Gastrocnemius medialis (tissue), 4 donors: Measurements from ENCODE around the gene TGFBR2. TPM values are rescaled to one million over a fixed set of nuclear protein-coding genes. Genes with fewer than 3 reads are reported as not detected.
A peak's percentile ranks its signal among the peaks of the same experiment; 100 is the strongest.

Experiments used
- ATAC-seq, 2 donors: fragments of 150-250 bp; one replicate each; pipeline ENCODE4 v1.9.1; 2016
- DNase-seq, 2 donors: peaks; one replicate each; pipeline ENCODE4 v3.0.0-alpha.2; 2019
- H3K27ac ChIP-seq, 4 donors: fragments of 200-600 bp; sonication (generic); 1 replicate in 1 of 4; 2 replicates in 3 of 4; pipeline ENCODE4 v1.5.1; 2016 to 2018; ENCODE audit warnings: mild to moderate bottlenecking in 2 of 4, moderate library complexity in 1 of 4
- H3K27me3 ChIP-seq, 3 donors: fragments of 200-600 bp; sonication (generic) in 2 of 3; 1 replicate in 1 of 3; 2 replicates in 2 of 3; pipeline versions ENCODE4 v1.5.1 to v1.6.0; 2016 to 2019; ENCODE audit warnings: mild to moderate bottlenecking in 1 of 3, moderate library complexity in 1 of 3
- H3K36me3 ChIP-seq, 2 donors: fragments of 200-600 bp; sonication (generic) in 1 of 2; one replicate each; pipeline ENCODE4 v1.5.1; 2017 to 2018
- H3K4me1 ChIP-seq, 2 donors: fragments of 200-600 bp; sonication (generic) in 1 of 2; one replicate each; pipeline ENCODE4 v1.5.1; 2016 to 2017; ENCODE audit warnings: mild to moderate bottlenecking in 2 of 2
- H3K4me3 ChIP-seq, 4 donors: fragments of 200-600 bp; sonication (generic) in 3 of 4; 1 replicate in 1 of 4; 2 replicates in 3 of 4; pipeline ENCODE4 v1.5.1; 2016 to 2019; ENCODE audit warnings: mild to moderate bottlenecking in 2 of 4
- H3K9me3 ChIP-seq, 3 donors: fragments of 200-600 bp; sonication (generic) in 2 of 3; 1 replicate in 1 of 3; 2 replicates in 2 of 3; pipeline ENCODE4 v1.5.1; 2016 to 2019
- CTCF ChIP-seq, 5 experiments: fragments of 450-650 bp in 3 of 5; fragments of 200-600 bp in 2 of 5; sonication (generic) in 2 of 5; IDR thresholded peaks in 4 of 5; conservative IDR thresholded peaks in 1 of 5; 1 replicate in 4 of 5; 2 replicates in 1 of 5; pipeline ENCODE4 v1.5.1; 2016 to 2019; ENCODE audit warnings: antibody characterized with exemption in 5 of 5, mild to moderate bottlenecking in 3 of 5, moderate library complexity in 3 of 5
- POLR2A ChIP-seq, 2 donors: fragments of 450-650 bp; IDR thresholded peaks; one replicate each; pipeline ENCODE4 v1.6.1; 2017; ENCODE audit warnings: antibody characterized with exemption in 2 of 2, mild to moderate bottlenecking in 2 of 2, moderate library complexity in 2 of 2
- in situ Hi-C, 4 donors: fragments of 200-750 bp; cut with MboI; loops; one replicate each; pipeline versions ENCODE4 v1.15.0 to v1.8.0; 2017; ENCODE audit warnings: low sequenced_read_pairs in 4 of 4
- intact Hi-C: fragments of 100-400 bp; cut with DNase I; formaldehyde crosslinking; loops from one replicate; pipeline ENCODE4 v1.15.1; 2023; ENCODE audit warnings: low total_unique reads
- total RNA-seq, 4 donors: library from RNA; depleted of rRNA; stranded (reverse); fragments of >200 nt; gene quantifications; one replicate each; pipeline versions ENCODE4 v1.1.0 to v1.2.3, GENCODE V29; 2016

TGFBR2 gene
- total RNA-seq, 4 donors from 2014 or later, result 38.3 to 53.8 (median 47.2) TPM

DNA sequence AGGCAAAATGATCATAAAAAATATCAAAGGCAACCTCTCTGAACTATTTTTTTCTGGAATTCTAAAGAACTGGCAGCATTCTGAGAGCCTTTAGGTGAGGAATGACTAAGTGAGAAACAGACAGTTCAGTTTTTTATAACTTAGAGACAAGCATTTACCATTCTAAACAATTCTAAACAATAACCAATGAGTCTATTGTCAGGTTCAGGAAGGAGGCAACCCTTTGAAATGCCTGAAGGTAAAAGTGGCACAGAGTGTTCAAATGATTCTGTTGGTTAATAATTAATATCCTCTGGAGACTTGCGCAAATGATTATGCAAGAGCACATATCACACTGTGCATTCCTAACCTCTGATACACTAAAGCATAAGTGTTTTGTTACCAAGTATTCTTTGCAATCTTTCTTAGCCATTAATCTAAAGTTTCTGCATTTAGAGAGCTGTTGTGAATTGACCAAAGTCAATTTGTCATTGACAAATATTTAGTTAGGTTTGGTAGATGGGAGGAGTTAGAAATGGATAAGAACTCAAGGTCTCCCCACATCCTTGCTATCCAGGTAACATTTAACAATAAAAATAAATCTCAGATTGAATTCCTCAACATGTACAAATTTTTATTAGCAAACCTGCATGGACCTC, 9.2 kb upstream of the TGFBR2 start:
- peak; percentile 98 to 99 for ATAC-seq
- no peaks in the 10 kb centered on the region for H3K27me3 ChIP-seq
- peak overlapping the region in 1 of 4 donors; percentile 24 for H3K27ac ChIP-seq
- DNase-seq, result no peak
- H3K4me1 ChIP-seq, result peaks cover 5 to 11% of the 10 kb centered on the region in 2 donors
- in situ Hi-C loops, result no loop called here
- no peak overlapping the region for H3K4me3 ChIP-seq
- no peaks in the 10 kb centered on the region for H3K36me3 ChIP-seq
- intact Hi-C loops, result no loop called here
- H3K9me3 ChIP-seq, result no peaks in the 10 kb centered on the region
- TF ChIP-seq POLR2A (IDR thresholded peaks at IDR 0.05), result no peak
- no peak for TF ChIP-seq CTCF (IDR thresholded peaks at IDR 0.05 in 4 of 5, conservative IDR thresholded peaks at IDR 0.05 in 1 of 5)

GRCh38 chr3:30597769-30598134, 8.6 kb upstream of the TGFBR2 start:
- intact Hi-C loops, result loop anchor here (1.0 kb wide), 1 partner anchor 9 kb away; the partner anchor contains the start of gene TGFBR2
- no peak for ATAC-seq

DNA sequence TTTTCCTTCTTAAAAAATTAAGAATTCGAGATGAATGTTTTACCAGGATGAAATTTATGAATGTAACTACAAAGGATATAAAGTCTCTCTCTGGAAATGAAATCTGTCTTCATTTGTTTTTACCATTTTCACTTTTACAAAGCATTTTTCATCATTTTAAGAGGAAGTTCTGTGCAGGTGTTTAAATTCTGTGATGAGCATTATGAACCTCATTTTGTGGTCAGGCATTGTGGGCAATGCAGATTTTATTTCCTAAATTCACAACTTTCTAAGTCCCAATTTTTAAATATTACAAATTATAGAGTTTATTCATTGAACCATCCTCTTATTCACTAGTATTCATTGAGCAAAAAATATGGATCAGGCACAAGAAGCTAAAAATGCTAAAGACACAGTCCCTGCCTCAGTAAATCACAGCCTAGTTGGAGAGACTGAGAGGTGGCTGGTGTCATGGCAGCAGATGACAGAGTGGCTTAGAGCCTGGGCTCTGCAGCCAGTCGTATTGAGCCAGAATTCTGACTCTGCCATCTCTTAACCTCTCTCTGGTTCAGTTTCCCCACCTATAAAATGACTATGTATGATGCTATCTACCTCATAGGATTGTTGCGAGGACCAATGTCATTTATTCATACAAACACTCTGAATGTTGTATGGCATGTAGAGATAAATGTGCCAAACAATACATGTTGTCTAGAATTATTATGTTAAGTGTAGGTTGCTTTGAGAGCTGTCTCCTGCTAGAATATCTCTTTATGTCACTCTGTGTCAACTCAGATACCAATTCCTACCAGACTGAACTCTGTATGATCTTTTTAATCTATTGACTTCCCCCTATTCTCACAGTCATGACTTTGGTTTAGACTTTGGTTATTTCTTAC, 7.5 kb upstream of the TGFBR2 start:
- Histone ChIP-seq H3K27ac (no peak overlapping the region), H3K27me3 (no peaks in the 10 kb centered on the region), H3K4me3 (no peak overlapping the region), H3K4me1 (peaks cover 5 to 11% of the 10 kb centered on the region in 2 donors), H3K9me3 (no peaks in the 10 kb centered on the region), H3K36me3 (no peaks in the 10 kb centered on the region)
- DNase-seq, result no peak
- in situ Hi-C loops (no loop called here), intact Hi-C loops (loop anchor here (1.0 kb wide), 1 partner anchor 7 kb away; the partner anchor contains the start of gene TGFBR2)
- no peak for TF ChIP-seq CTCF (IDR thresholded peaks at IDR 0.05 in 4 of 5, conservative IDR thresholded peaks at IDR 0.05 in 1 of 5)
- no peak for TF ChIP-seq POLR2A (IDR thresholded peaks at IDR 0.05)
- no peak for ATAC-seq

More at GRCh38 chr3:30597769-30598134, 8.6 kb upstream of the TGFBR2 start:
- Histone ChIP-seq H3K36me3 (no peaks in the 10 kb centered on the region), H3K9me3 (no peaks in the 10 kb centered on the region), H3K27me3 (no peaks in the 10 kb centered on the region), H3K27ac (peak overlapping the region in 1 of 4 donors; percentile 24), H3K4me1 (peaks cover 5 to 11% of the 10 kb centered on the region in 2 donors), H3K4me3 (no peak overlapping the region)
- TF ChIP-seq POLR2A (IDR thresholded peaks at IDR 0.05) (no peak), CTCF (IDR thresholded peaks at IDR 0.05 in 4 of 5, conservative IDR thresholded peaks at IDR 0.05 in 1 of 5) (no peak)
- in situ Hi-C loops, result no loop called here
- no peak for DNase-seq

- DNase-seq (no peak), ATAC-seq (no peak)
- Histone ChIP-seq H3K4me3 (no peak overlapping the region), H3K4me1 (peaks cover 5 to 12% of the 10 kb centered on the region in 2 donors), H3K36me3 (no peaks in the 10 kb centered on the region), H3K9me3 (no peaks in the 10 kb centered on the region), H3K27me3 (no peaks in the 10 kb centered on the region), H3K27ac (no peak overlapping the region)
- no peak for TF ChIP-seq POLR2A (IDR thresholded peaks at IDR 0.05)
- TF ChIP-seq CTCF (IDR thresholded peaks at IDR 0.05 in 4 of 5, conservative IDR thresholded peaks at IDR 0.05 in 1 of 5), result no peak
- intact Hi-C loops (loop anchor here (10.0 kb wide), 1 partner anchor 156 kb away; no protein-coding TSS in a partner anchor), in situ Hi-C loops (no loop called here)
Measured at GRCh38 chr3:30600572-30600971, 5.8 kb upstream of the TGFBR2 start.
